HTERT RPE-1 (cell line): Measurements from ENCODE around the gene TTR.

Experiments used
- in situ Hi-C: fragments of 300-500 bp; cut with MboI; formaldehyde crosslinking; loops from 4 replicates; pipeline ENCODE4 v1.14.3; 2020; ENCODE audit warnings: low sequenced_read_pairs

Gene TTR

DNA sequence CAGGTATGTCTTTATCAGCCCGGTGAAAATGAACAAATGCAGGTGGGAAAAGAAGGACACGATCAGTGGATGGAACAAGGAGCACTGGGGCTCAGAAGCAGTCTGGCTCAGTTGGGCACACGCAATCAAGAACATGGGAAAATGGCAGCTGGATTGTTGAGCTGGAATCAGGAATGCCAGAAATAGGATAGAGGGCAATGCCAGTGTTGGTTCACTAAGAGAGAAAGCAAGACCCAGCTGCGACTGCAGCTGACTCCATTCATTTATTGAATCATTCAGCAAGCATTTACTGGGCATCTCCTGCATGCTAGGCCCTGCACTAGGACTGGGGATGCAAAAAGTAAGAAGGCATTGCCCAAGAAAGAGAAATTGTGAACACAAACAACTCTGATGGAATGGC lies 13.6 kb upstream of the TTR start:
- in situ Hi-C loops = no loop called here

DNA sequence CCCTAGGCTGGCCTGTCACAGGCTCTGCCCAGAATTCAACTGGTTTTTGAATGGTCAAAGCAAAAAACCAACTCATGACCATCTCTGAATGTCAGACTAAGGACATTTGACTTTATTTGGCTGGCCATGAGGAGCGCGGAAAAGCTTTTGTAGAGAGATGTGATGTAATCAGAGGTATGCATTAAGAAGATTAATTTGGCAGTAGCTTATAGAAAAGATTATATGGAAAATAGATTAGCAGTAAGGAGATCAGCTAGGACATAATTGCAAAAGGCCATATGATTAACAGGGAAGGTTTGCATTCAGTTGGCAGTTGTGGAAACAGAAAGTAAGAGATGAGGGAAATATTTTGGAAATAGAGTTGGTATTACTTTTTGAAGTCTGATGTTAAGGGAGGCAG lies 12.3 kb upstream of the TTR start:
- in situ Hi-C loops = no loop called here

DNA sequence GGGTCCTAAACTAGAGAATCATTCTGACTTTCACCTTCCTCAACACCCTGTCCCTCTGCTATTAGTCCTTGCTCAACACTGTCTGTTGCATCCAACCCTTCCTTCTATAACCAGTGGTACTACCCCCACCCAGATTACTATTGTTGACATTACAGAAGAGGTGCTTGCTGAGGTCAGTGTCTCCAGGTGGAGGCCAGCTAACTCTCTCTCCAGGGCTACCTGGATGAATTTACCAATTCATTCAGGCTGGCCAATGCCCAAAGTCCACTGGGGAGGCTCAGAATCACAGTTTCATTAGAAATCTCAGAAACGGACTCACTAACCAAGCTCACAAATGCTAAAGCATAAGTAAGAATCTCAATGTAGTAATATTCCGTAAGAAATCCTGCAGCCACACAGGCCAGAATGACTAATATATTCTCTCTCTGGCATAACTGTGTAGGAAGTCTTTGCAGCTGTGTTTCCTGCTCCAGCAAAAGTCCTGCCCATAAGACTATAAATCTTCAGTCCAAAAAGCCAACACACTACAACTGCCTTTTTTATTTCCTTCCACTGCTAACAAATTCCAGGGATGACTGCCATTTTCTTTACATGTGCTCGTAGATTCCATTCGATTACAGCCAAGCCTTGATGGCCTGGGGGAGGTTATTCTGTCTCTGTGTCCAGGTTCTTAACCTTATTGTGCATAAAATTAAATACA lies 10.0 kb upstream of the TTR start:
- in situ Hi-C loops = no loop called here

DNA sequence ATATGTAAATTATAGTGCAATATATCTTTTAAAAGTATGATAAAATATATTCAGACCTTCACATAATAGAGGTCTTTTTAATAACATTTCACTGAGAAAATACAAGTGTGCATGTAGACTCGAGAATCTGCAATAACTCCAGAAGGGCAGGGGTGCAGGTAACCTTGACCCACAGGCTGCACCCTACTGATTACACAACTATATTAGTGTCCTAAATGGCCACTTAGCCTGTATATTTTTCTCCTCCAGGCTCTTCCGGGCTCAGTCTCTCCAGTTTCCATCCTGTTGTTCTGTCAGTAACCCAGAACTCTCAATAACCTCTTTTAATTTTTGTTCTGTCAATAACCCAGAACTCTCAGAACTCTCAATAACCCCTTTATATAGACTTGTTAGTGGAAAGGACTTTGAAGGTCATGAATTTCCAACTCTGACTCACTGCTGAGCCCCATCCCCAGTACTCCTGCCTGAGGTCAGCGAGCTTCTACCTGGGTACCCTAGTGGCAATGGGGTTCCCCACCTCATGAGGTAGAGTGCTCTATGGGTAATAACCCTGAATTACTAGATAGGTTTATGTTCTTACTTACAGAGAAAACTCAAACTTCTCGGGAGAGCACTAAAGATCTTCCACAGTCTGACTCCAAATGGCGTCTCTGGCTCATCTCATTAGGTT lies 8.4 kb upstream of the TTR start:
- in situ Hi-C loops = no loop called here

DNA sequence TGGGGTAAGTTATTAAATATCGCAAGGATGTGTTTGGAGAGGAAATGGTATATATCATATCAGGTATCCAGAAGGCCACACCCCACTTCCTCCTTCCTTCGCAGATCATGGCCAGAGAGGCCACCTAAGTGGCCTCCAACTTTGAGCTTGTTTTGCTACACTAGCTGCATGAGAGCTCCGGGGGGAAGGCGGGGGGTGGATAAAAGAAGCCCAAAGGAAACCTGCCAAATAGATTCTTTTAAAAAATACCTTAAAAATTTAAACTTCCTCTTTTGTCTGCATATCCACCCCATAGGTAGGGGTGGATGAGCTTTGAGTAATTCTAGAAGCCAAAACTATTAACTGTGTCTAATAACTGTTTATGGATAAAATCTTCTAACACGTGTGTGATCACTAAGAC lies 5.7 kb upstream of the TTR start:
- in situ Hi-C loops = no loop called here

DNA sequence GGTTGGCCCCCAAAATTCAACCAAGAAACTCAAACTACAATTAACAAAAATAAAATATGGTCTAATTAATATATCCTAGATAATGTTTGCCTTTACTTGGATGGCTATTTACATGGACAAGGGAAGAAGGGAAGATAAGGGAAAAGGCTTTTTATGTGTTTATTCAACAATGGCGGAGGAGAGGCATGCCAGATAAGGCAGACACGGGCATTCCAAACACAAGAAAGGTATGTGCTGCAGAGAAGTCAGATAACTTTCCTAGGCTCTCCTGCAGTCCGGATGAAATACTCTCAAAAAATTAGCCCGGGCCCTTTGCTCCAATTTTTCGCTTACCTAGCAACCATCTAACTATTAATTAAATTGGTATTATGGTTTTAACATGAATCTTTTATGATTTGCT lies 5.1 kb upstream of the TTR start:
- in situ Hi-C loops = no loop called here

DNA sequence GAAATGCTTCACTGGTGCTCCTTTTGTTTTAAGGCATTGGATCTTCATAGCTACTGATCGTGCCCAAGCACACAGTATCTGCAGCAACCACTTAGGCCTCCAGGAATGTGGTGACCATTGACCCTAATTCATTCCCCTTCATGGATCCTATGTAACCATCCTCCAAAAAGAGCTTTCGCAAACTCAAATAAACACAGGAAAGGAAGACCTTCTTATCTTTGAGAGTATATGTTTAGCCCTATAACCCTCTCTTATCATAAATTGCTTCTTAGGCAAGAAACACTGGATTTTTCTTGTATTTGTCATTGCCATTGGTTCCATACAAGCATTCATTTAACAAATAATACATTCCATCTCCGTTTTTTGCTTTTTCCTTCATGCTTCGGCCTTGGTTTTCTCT lies 4.1 kb upstream of the TTR start:
- in situ Hi-C loops = no loop called here

DNA sequence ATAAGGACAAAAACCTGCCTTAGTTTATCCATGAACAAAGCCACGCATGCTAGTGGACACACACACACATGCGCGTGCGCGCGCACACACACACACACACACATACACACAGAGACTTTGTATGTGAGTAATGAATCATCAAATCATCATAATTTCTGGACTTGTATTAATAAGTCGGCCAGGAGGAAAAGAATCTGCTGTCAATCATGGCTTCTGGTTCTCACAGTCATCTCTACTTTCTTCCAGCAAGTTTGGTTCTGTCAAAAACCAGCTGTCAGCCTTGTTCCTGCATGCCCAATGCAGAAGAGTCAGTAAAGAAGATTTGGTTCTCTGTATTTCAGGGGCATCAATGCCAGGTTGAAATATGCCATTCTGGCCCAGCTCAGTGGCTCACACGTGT lies 1.1 kb upstream of the TTR start:
- in situ Hi-C loops = no loop called here

DNA sequence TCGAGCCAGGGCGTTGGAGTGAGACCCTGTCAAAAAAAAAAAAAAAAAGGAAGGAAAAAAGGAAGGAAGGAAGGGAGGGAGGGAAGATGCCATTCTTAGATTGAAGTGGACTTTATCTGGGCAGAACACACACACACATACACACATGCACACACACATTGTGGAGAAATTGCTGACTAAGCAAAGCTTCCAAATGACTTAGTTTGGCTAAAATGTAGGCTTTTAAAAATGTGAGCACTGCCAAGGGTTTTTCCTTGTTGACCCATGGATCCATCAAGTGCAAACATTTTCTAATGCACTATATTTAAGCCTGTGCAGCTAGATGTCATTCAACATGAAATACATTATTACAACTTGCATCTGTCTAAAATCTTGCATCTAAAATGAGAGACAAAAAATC lies 564 bp upstream of the TTR start:
- in situ Hi-C loops = no loop called here

DNA sequence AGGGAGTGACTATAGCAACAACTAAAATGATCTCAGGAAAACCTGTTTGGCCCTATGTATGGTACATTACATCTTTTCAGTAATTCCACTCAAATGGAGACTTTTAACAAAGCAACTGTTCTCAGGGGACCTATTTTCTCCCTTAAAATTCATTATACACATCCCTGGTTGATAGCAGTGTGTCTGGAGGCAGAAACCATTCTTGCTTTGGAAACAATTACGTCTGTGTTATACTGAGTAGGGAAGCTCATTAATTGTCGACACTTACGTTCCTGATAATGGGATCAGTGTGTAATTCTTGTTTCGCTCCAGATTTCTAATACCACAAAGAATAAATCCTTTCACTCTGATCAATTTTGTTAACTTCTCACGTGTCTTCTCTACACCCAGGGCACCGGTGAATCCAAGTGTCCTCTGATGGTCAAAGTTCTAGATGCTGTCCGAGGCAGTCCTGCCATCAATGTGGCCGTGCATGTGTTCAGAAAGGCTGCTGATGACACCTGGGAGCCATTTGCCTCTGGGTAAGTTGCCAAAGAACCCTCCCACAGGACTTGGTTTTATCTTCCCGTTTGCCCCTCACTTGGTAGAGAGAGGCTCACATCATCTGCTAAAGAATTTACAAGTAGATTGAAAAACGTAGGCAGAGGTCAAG lies 955 bp downstream of the TTR start:
- in situ Hi-C loops = no loop called here

DNA sequence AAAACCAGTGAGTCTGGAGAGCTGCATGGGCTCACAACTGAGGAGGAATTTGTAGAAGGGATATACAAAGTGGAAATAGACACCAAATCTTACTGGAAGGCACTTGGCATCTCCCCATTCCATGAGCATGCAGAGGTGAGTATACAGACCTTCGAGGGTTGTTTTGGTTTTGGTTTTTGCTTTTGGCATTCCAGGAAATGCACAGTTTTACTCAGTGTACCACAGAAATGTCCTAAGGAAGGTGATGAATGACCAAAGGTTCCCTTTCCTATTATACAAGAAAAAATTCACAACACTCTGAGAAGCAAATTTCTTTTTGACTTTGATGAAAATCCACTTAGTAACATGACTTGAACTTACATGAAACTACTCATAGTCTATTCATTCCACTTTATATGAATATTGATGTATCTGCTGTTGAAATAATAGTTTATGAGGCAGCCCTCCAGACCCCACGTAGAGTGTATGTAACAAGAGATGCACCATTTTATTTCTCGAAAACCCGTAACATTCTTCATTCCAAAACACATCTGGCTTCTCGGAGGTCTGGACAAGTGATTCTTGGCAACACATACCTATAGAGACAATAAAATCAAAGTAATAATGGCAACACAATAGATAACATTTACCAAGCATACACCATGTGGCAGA lies 3.6 kb downstream of the TTR start:
- in situ Hi-C loops = no loop called here

DNA sequence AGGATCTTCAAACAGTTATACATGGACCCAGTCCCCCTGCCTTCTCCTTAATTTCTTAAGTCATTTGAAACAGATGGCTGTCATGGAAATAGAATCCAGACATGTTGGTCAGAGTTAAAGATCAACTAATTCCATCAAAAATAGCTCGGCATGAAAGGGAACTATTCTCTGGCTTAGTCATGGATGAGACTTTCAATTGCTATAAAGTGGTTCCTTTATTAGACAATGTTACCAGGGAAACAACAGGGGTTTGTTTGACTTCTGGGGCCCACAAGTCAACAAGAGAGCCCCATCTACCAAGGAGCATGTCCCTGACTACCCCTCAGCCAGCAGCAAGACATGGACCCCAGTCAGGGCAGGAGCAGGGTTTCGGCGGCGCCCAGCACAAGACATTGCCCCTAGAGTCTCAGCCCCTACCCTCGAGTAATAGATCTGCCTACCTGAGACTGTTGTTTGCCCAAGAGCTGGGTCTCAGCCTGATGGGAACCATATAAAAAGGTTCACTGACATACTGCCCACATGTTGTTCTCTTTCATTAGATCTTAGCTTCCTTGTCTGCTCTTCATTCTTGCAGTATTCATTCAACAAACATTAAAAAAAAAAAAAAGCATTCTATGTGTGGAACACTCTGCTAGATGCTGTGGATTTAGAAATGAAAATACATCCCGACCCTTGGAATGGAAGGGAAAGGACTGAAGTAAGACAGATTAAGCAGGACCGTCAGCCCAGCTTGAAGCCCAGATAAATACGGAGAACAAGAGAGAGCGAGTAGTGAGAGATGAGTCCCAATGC lies 4.6 kb downstream of the TTR start:
- in situ Hi-C loops = no loop called here

DNA sequence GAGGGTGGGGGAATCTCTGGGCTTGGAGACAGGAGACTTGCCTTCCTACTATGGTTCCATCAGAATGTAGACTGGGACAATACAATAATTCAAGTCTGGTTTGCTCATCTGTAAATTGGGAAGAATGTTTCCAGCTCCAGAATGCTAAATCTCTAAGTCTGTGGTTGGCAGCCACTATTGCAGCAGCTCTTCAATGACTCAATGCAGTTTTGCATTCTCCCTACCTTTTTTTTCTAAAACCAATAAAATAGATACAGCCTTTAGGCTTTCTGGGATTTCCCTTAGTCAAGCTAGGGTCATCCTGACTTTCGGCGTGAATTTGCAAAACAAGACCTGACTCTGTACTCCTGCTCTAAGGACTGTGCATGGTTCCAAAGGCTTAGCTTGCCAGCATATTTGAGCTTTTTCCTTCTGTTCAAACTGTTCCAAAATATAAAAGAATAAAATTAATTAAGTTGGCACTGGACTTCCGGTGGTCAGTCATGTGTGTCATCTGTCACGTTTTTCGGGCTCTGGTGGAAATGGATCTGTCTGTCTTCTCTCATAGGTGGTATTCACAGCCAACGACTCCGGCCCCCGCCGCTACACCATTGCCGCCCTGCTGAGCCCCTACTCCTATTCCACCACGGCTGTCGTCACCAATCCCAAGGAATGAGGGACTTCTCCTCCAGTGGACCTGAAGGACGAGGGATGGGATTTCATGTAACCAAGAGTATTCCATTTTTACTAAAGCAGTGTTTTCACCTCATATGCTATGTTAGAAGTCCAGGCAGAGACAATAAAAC lies 6.5 kb downstream of the TTR start:
- in situ Hi-C loops = no loop called here

DNA sequence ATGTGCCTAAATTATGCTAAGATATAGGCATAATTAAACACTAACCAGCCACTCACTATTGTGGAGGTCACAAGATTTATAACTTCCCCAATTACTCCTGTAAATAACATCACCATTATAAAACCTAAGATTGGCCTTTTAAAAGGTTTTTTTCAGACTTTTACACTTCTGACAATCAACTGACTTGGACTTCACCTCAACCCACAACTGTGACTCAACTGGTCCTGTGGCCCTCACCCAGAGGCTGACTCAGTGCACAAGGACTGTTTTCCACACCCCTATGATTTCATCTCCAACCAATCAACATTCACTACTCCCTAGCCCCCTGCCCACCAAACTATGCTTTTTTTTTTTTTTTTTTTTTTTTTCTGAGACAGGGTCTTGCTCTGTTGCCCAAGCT lies 11.6 kb downstream of the TTR start:
- in situ Hi-C loops = no loop called here

DNA sequence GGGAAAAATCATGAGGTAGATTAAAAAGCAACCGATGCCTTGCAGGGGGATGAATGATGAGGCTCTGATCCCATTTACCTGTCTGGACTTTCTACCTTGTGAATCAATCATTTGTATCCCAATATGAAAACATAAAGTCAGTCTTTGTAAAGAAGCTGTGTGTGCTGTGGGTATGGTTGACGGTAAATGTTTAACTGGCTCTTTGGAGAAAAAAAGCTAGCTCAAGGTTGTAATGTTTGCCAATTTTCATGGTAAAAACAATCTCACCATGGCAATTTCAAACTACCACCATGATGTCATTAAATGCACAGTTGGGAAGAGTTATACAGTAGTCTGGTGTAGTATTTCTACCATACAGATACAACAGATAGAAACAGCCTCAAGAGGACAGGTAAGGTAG lies 14.6 kb downstream of the TTR start:
- in situ Hi-C loops = no loop called here

DNA sequence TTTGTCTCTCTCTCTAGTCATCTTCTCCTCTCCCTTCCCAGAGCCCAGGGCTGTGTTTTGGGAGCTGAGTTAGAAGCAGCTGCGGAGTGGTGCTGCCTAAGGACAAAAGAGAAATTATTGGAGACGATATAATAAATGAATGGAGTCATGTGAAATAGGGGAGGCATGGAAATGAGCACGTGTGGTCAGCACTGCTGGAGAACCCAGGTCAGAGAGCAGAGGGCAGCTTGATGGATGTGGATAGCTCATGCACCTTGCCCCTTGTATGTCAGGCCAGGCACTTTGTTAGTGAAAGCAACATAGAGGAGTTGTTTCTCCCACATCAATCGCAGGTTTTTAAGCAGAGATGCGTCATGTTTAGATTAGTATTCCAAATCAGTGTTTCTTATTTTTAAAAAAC lies 15.7 kb downstream of the TTR start:
- in situ Hi-C loops = no loop called here

DNA sequence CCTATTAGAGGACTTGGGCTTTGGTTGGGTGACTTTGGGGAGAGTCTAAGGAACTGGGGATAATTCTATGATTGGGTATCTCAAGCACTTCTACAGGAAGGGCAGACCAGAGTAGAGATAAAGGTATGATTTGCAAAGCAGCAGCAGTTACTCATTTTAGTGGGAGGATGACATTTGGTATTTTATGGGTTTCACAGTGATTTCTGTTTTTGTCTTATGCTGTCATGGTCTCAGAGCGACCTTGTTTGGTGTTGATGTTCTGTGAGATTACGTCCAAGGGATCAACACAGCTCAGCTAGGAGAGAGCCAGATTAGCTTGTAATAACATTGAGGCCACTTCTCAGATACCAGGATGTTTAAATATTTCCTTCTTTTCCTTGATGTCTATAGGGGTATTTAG lies 18.2 kb downstream of the TTR start:
- in situ Hi-C loops = no loop called here

DNA sequence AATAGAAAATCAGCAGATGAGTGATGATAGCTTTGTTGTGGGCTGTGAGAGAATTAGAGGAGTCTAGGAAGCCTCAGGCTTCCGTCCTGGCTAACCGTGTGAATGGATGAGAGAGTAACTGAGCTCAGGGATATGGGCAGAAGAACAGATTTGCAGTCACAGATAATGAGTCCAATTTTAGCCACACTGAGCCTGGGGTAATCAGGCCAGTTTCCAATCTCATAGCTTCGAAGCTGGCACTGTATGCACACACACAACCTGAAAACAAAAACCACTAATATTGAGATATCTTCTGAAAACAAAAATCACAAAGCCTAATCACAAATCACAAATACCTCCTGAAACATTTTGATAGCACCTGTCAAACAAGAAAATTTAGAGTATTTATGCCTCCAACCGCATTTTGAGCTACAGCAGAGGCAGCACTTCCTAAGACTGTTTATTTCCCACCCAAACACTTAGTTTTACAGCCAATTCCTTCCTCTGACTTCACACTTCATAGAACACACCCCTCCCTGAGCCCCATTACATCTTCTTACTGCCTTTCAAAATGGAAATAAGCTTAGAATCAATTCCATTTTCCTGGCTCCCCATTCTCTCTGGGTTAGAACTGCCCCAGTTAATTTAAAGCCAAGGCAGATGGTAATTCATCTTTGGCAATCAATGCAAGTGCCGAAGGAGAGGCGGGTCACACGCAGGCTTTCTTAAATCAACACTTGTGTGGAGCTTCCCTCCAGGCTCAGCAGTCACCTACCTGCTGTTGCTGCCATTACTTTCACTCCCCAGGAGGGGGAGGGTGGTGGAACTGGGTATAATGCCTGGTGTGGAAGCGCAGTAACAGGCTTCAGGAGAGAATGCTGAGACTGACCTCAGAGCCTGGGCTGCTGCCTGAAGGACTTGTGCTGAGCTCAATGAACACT lies 18.9 kb downstream of the TTR start:
- in situ Hi-C loops = no loop called here

DNA sequence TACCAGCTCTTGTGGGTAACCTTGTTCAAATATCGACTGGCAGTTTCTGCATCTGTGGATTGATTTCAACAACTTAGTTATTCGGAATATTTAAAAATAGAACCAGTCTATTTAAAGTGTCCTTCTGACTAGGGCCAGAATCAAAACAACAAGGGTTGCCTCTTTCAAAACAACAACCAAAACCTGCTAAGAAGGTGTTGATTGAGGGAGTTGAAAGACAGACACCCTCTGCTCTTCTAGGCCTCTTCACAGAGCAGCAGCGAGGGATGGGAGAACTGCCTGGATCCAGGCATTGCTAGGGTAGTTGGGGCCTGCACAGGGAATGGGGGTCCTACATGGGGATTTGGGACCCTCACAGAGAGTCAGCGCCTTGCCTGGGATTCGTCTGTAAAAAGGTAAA lies 19.8 kb downstream of the TTR start:
- in situ Hi-C loops = no loop called here
